Measurements from ENCODE around the gene CYFIP2.

Gene CYFIP2

GRCh38 chr5:157289164-157289819, 23.4 kb downstream of the CYFIP2 start:
- no peak for FAIRE-seq

- no peak for FAIRE-seq
Measured at GRCh38 chr5:157290156-157290980, 24.4 kb downstream of the CYFIP2 start.

- no peak for FAIRE-seq
Measured at GRCh38 chr5:157290981-157291711, 25.2 kb downstream of the CYFIP2 start.

GRCh38 chr5:157292599-157292998, 26.7 kb downstream of the CYFIP2 start:
- no peak for FAIRE-seq

GRCh38 chr5:157294407-157295091, 28.6 kb downstream of the CYFIP2 start:
- FAIRE-seq, result no peak

- no peak for FAIRE-seq
Measured at GRCh38 chr5:157295247-157295646, 29.3 kb downstream of the CYFIP2 start.

GRCh38 chr5:157300564-157300963, 34.6 kb downstream of the CYFIP2 start:
- FAIRE-seq, result no peak

- no peak for FAIRE-seq
Measured at GRCh38 chr5:157301066-157301465, 35.1 kb downstream of the CYFIP2 start.

- FAIRE-seq, result no peak
Measured at GRCh38 chr5:157303023-157303422, 37.1 kb downstream of the CYFIP2 start.

- no peak for FAIRE-seq
Measured at GRCh38 chr5:157303667-157304327, 37.9 kb downstream of the CYFIP2 start.

GRCh38 chr5:157306081-157306480, 40.2 kb downstream of the CYFIP2 start:
- FAIRE-seq, result no peak

GRCh38 chr5:157306692-157307471, 41.0 kb downstream of the CYFIP2 start:
- FAIRE-seq, result no peak

- FAIRE-seq, result no peak
Measured at GRCh38 chr5:157308836-157309465, 43.0 kb downstream of the CYFIP2 start.

- no peak for FAIRE-seq
Measured at GRCh38 chr5:157309796-157310195, 43.9 kb downstream of the CYFIP2 start.

GRCh38 chr5:157311595-157311994, 45.7 kb downstream of the CYFIP2 start:
- FAIRE-seq, result no peak

- no peak for FAIRE-seq
Measured at GRCh38 chr5:157312492-157312891, 46.6 kb downstream of the CYFIP2 start.

- FAIRE-seq, result no peak
Measured at GRCh38 chr5:157322581-157322980, 56.7 kb downstream of the CYFIP2 start.

GRCh38 chr5:157323107-157323706, 57.3 kb downstream of the CYFIP2 start:
- no peak for FAIRE-seq

GRCh38 chr5:157324237-157324636, 58.3 kb downstream of the CYFIP2 start:
- no peak for FAIRE-seq

- no peak for FAIRE-seq
Measured at GRCh38 chr5:157326440-157327005, 60.6 kb downstream of the CYFIP2 start.
